ENCODE results near the gene UBR2.
"Not testable (repeated sequence)": the region's sequence is repeated elsewhere in the genome, so short reads cannot be mapped to it uniquely, and the experiment has no call there.

UBR2 gene

DNA sequence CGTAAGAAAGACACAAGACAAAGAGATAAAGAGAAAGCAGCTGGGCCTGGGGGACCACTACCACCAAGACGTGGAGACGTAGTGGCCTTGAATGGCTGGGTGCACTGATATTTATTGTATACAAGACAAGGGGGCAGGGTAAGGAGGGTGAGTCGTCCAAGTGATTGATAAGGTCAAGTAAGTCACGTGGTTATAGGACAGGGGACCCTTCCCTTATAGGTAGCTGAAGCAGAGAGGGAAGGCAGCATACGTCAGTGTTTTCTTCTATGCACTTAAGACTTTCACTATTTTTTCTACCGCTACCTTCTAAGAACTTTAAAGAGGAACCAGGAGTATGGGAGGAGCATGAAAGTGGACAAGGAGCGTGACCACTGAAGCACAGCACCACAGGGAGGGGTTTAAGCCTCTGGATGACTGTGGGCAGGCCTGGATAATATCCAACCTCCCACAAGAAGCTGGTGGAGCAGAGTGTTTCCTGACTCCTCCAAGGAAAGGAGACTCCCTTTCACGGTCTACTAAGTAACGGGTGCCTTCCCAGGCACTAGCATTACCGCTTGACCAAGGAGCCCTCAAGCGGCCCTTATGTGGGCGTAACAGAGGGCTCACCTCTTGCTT lies 170.1 kb downstream of the UBR2 start:
- DNase-seq: not testable (repeated sequence)

DNA sequence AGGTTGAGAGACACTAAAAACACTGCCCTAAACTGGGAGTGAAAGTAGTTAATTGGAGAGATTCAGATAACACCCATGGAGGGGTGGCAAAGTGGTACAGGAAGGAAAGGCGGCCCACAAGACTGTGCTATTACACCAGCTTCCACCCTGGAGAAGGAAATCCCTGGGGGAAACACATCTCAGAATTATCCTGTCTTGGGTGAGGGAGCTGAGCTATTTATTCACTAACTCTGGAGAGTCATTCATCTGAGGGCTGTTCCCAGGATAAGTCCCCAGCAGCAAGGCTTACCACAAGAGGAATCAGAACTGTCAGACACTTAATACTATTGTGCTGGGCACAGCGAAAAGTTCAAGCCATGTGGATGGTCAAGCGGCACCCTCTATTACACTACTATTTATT lies 172.1 kb downstream of the UBR2 start:
- DNase-seq: no peak

DNA sequence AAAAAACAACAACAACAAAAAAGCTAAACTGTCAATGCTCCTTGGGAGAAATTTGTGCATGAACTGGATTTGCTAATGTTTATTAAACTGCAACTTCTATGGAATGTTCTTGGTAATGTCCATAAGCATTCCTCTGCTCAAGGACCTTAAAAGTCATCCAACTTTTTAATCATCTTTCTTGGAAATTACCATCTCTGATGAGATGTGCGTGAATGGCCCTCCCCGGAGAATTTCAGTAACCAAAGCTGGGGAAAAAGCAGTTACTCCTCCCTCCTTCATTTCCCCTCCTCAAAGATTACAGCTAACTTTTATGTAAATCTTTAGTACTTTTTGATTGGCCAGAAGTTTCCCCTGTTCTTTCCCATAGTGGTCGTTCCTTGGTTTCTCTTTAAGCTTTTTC lies 176.9 kb downstream of the UBR2 start:
- DNase-seq: no peak

DNA sequence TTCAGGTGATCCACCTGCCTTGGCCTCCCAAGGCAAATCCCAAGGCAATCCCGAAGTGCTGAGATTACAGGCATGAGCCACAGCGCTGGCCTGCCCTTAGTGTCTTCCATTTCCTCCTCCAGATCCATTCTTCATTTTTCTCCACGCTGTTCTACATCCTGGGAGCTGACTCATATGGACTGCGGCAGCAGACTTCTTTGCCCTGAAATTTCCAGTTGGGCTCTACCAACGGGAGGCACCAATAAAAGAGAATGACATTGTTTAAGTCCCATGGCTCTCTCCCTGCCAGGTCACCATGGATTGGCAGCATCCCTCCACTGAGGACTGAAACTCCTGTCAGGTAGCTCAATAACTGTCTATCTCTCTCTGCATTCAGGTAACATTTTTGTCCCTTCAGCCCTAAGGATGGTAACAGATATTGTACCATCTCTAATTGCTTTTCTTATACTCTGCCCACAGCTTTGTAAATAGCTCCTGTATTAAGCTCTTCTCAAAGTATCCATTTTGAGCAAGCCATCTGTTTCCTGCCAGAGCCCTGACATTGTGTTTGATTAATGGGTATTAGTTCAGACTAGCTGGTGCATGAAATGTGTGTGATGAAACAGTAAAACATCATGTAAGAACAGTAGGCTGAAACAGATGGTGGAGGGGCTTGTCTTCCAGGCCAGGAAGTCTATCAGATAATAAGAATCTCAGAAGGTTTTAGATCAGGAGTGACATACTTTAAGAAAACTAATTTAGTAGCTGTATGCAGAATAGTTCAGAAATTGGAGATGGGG lies 178.5 kb downstream of the UBR2 start:
- no peak for DNase-seq
